Stimulated activated CD8-positive, alpha-beta memory T cell treated with anti-CD3 and anti-CD28 coated beads, Interleukin-2, amount 100 ng/mL, for 1 hour (primary cell): ENCODE data around the gene ANK2.

Experiments used
- DNase-seq, 2 donors: peaks; one replicate each; pipeline ENCODE4 v3.0.0-alpha.2; 2020; ENCODE audit warnings: low read depth in 2 of 2

ANK2 gene

GRCh38 chr4:113049421-113050370 lies at the start of gene ANK2:
Gene ANK2, plus strand, starts transcription at chr4:113049653. Its CDS starts 76 bp downstream, at chr4:113049729.
- no peak for DNase-seq

- no peak for DNase-seq
Measured at GRCh38 chr4:113003841-113004240, 45.6 kb upstream of the ANK2 start.

GRCh38 chr4:113004655-113005054 lies 44.8 kb upstream of the ANK2 start:
- DNase-seq = no peak

GRCh38 chr4:113006632-113007031 lies 42.8 kb upstream of the ANK2 start:
- DNase-seq = no peak

- DNase-seq = no peak
Measured at GRCh38 chr4:113007151-113007550, 42.3 kb upstream of the ANK2 start.

- DNase-seq = no peak
Measured at GRCh38 chr4:113008135-113008534, 41.3 kb upstream of the ANK2 start.

- no peak for DNase-seq
Measured at GRCh38 chr4:113008716-113009115, 40.7 kb upstream of the ANK2 start.

GRCh38 chr4:113009461-113009860 lies 40.0 kb upstream of the ANK2 start:
- no peak for DNase-seq

GRCh38 chr4:113012122-113012725 lies 37.2 kb upstream of the ANK2 start:
- no peak for DNase-seq

GRCh38 chr4:113012786-113013185 lies 36.7 kb upstream of the ANK2 start:
- DNase-seq = no peak

GRCh38 chr4:113013751-113014150 lies 35.7 kb upstream of the ANK2 start:
- no peak for DNase-seq

GRCh38 chr4:113016377-113016776 lies 33.1 kb upstream of the ANK2 start:
- no peak for DNase-seq

GRCh38 chr4:113020966-113021365 lies 28.5 kb upstream of the ANK2 start:
- DNase-seq = no peak

GRCh38 chr4:113024388-113024787 lies 25.1 kb upstream of the ANK2 start:
- DNase-seq = no peak

- no peak for DNase-seq
Measured at GRCh38 chr4:113025416-113025815, 24.0 kb upstream of the ANK2 start.

- DNase-seq = no peak
Measured at GRCh38 chr4:113026556-113026955, 22.9 kb upstream of the ANK2 start.

- DNase-seq = no peak
Measured at GRCh38 chr4:113028074-113028473, 21.4 kb upstream of the ANK2 start.

- DNase-seq = no peak
Measured at GRCh38 chr4:113031212-113031611, 18.2 kb upstream of the ANK2 start.

- no peak for DNase-seq
Measured at GRCh38 chr4:113040793-113041192, 8.7 kb upstream of the ANK2 start.

GRCh38 chr4:113042502-113042901 lies 7.0 kb upstream of the ANK2 start:
- no peak for DNase-seq

GRCh38 chr4:113043591-113043990 lies 5.9 kb upstream of the ANK2 start:
- no peak for DNase-seq

GRCh38 chr4:113050371-113050755 lies 910 bp downstream of the ANK2 start:
- no peak for DNase-seq

GRCh38 chr4:113050837-113051236 lies 1.4 kb downstream of the ANK2 start:
- DNase-seq = no peak
